GM12878 (cell line): ENCODE measurements around the gene ACSS1. TPM values are rescaled to one million over a fixed set of nuclear protein-coding genes. Genes with fewer than 3 reads are reported as not detected.

Experiments
- ATAC-seq: fragments of 200-7000 bp; cut with Tn5 transposase; 3 replicates; pipeline ENCODE4 v1.9.1; 2020; ENCODE audit warnings: mild to moderate bottlenecking, moderate library complexity
- BruUV-seq: library from RNA; stranded (reverse); fragments of 400-500 nt; replicated peaks from 2 replicates; lab custom pipeline; 2021; lab: Mats Ljungman, UMichigan
- CTCF ChIA-PET: fragments of 300-600 bp; sonication (Branson Sonifier 250); formaldehyde crosslinking; extraction: SDS; loops from one replicate; lab custom pipeline; 2021; ENCODE audit warnings: inconsistent platforms; lab: Yijun Ruan, JAX
- POLR2A ChIA-PET: fragments of 350-600 bp; formaldehyde crosslinking; extraction: SDS; loops from one replicate; lab custom pipeline; 2021; ENCODE audit warnings: inconsistent platforms; lab: Charles Lee
- RAD21 ChIA-PET: fragments of 300-600 bp; sonication (Branson Sonifier 250); formaldehyde crosslinking; loops from one replicate; lab custom pipeline; 2023; ENCODE audit warnings: antibody characterized with exemption; ENCODE audit not compliant: unreplicated experiment; lab: Charles Lee
- SMC1A ChIA-PET: fragments of 300-600 bp; sonication (Branson Sonifier 250); formaldehyde crosslinking; loops from one replicate; lab custom pipeline; 2023; ENCODE audit not compliant: unreplicated experiment, uncharacterized antibody; lab: Charles Lee
- DNase-seq: peaks from one replicate; pipeline ENCODE4 v3.0.0-alpha.2; 2011; ENCODE audit warnings: low read depth, low spot score
- FAIRE-seq: peaks from 3 replicates; lab custom pipeline; 2011; peaks lifted over from hg19 to GRCh38; lab: Jason Lieb, UNC
- H2AFZ ChIP-seq: 2 replicates; pipeline ENCODE4 v1.6.0; 2011; ENCODE audit warnings: low read depth, low read length, control low read depth; ENCODE audit not compliant: control insufficient read depth
- H3K27ac ChIP-seq: 2 replicates; pipeline ENCODE4 v1.5.1; 2011; ENCODE audit warnings: control low read depth; ENCODE audit not compliant: control insufficient read depth, insufficient read depth
- H3K27me3 ChIP-seq, 2 experiments: replicated peaks in 1 of 2; 2 replicates each; pipeline versions ENCODE4 v1.6.0 to v1.6.1; 2011; ENCODE audit warnings: low read length in 1 of 2; ENCODE audit not compliant: control insufficient read depth in 2 of 2, insufficient read depth in 2 of 2
- H3K36me3 ChIP-seq, 2 experiments: 2 replicates each; pipeline ENCODE4 v1.5.1; 2011; ENCODE audit warnings: low read length in 1 of 2; ENCODE audit not compliant: control insufficient read depth in 2 of 2, insufficient read depth in 2 of 2
- H3K4me1 ChIP-seq: 2 replicates; pipeline ENCODE4 v1.6.1; 2011; ENCODE audit warnings: mild to moderate bottlenecking, low read length, moderate library complexity, mixed read lengths; ENCODE audit not compliant: control insufficient read depth, insufficient read depth
- H3K4me2 ChIP-seq: 2 replicates; pipeline ENCODE4 v1.6.0; 2011; ENCODE audit warnings: control low read depth; ENCODE audit not compliant: control insufficient read depth, insufficient read depth
- H3K4me3 ChIP-seq: fragments of 200-600 bp; sonication (generic); 2 replicates; pipeline ENCODE4 v1.5.1; 2016
- H3K79me2 ChIP-seq: 2 replicates; pipeline ENCODE4 v1.6.0; 2011; ENCODE audit warnings: low read length; ENCODE audit not compliant: control insufficient read depth, insufficient read depth
- H3K9ac ChIP-seq: 2 replicates; pipeline ENCODE4 v1.8.0; 2011; ENCODE audit warnings: low read length, control low read depth, mixed read lengths; ENCODE audit not compliant: control insufficient read depth, insufficient read depth
- H3K9me3 ChIP-seq: replicated peaks from 3 replicates; pipeline ENCODE4 v1.5.1; 2011; ENCODE audit warnings: mild to moderate bottlenecking, low read length; ENCODE audit not compliant: control insufficient read depth, insufficient read depth
- H4K20me1 ChIP-seq: 2 replicates; pipeline ENCODE4 v1.6.0; 2011; ENCODE audit not compliant: control insufficient read depth, insufficient read depth
- BHLHE40 ChIP-seq, 2 experiments: fragments of 450-650 bp in 1 of 2; IDR thresholded peaks; 2 replicates each; pipeline ENCODE4 v1.6.1; 2011 to 2017; ENCODE audit warnings: low read depth in 2 of 2, borderline replicate concordance in 1 of 2, improper control_type of control experiment in 1 of 2, low read length in 1 of 2, mild to moderate bottlenecking in 1 of 2
- BMI1 ChIP-seq: fragments of 450-650 bp; IDR thresholded peaks from 2 replicates; pipeline ENCODE4 v1.6.1; 2016; ENCODE audit warnings: mild to moderate bottlenecking, moderate library complexity, borderline replicate concordance
- CBFB ChIP-seq: IDR thresholded peaks from 2 replicates; pipeline ENCODE4 v1.6.1; 2016; ENCODE audit warnings: antibody characterized with exemption, low read depth
- CHD1 ChIP-seq: IDR thresholded peaks from 2 replicates; pipeline ENCODE4 v1.6.1; 2012; ENCODE audit warnings: low read depth, low read length, improper control_type of control experiment
- CREM ChIP-seq: IDR thresholded peaks from 2 replicates; pipeline ENCODE4 v1.6.1; 2014; ENCODE audit warnings: antibody characterized with exemption, low read depth
- GABPA ChIP-seq: IDR thresholded peaks from 2 replicates; pipeline ENCODE4 v1.6.1; 2014; ENCODE audit warnings: antibody characterized with exemption, low read depth, mild to moderate bottlenecking, inconsistent platforms
- NFYB ChIP-seq: IDR thresholded peaks from 2 replicates; pipeline ENCODE4 v1.6.1; 2011; ENCODE audit warnings: low read depth, mild to moderate bottlenecking, low read length, improper control_type of control experiment, moderate library complexity; ENCODE audit not compliant: insufficient read depth
- NR2C2 ChIP-seq: IDR thresholded peaks from 2 replicates; pipeline ENCODE4 v1.6.1; 2011; ENCODE audit warnings: borderline replicate concordance, low read depth; ENCODE audit not compliant: control insufficient read depth, insufficient read length
- RUNX3 ChIP-seq: IDR thresholded peaks from 2 replicates; pipeline ENCODE4 v1.6.1; 2012; ENCODE audit warnings: low read length, inconsistent platforms
- SMAD1 ChIP-seq: fragments of 450-650 bp; IDR thresholded peaks from 2 replicates; pipeline ENCODE4 v1.6.1; 2018; ENCODE audit warnings: mild to moderate bottlenecking, low read depth; ENCODE audit not compliant: partially characterized antibody
- TARDBP ChIP-seq: IDR thresholded peaks from 2 replicates; pipeline ENCODE4 v1.6.1; 2016; ENCODE audit warnings: borderline replicate concordance
- TCF3 ChIP-seq: IDR thresholded peaks from 2 replicates; pipeline ENCODE4 v1.6.1; 2012; ENCODE audit warnings: low read depth, mild to moderate bottlenecking, low read length, borderline replicate concordance; ENCODE audit not compliant: insufficient read depth
- WGBS: methylation state at CpG from one replicate; pipeline ENCODE4 v1.1.6; 2016; ENCODE audit warnings: low lambda C conversion rate; ENCODE audit not compliant: insufficient replicate concordance, insufficient coverage; ENCODE audit errors: missing lambda C conversion rate; 5-methylcytosine and 5-hydroxymethylcytosine counted together
- in situ Hi-C: fragments of 300-500 bp; cut with MboI; formaldehyde crosslinking; loops from 9 replicates; pipeline ENCODE4 v1.14.3; 2018; ENCODE audit warnings: mixed read lengths
- intact Hi-C: fragments of 100-400 bp; cut with micrococcal nuclease; formaldehyde crosslinking; loops from one replicate; pipeline ENCODE4 v1.14.2; 2022; ENCODE audit not compliant: unreplicated experiment
- polyA plus RNA-seq, 11 experiments: library from polyadenylated mRNA; depleted of rRNA in 4 of 11; unstranded in 6 of 11; stranded (reverse) in 5 of 11; fragments of >200 nt; fragmentation: Nextera tagmentation in 4 of 11; fragmentation: Illumina TruSeq in 1 of 11; extraction: Ambion mirVana in 4 of 11; extraction: Trizol in 1 of 11; gene quantifications; 1 replicate in 1 of 11; 2 replicates in 10 of 11; pipeline versions ENCODE4 v1.2.1 to v1.2.3, GENCODE V29; 2011 to 2016; ENCODE audit warnings: inconsistent platforms in 2 of 11, missing spikeins in 2 of 11, low read depth in 1 of 11
- total RNA-seq, 4 experiments: library from RNA; depleted of rRNA in 3 of 4; stranded (reverse); fragments of >200 nt in 3 of 4; fragmentation: Illumina TruSeq in 1 of 4; extraction: Trizol in 1 of 4; gene quantifications; 2 replicates each; pipeline versions ENCODE4 v1.2.1 to v1.2.3, GENCODE V29; 2013 to 2021
- TF ChIP-seq, protein P1 (sequence below): fragments of 450-650 bp; IDR thresholded peaks from 2 replicates; pipeline ENCODE4 v1.6.1; 2017; ENCODE audit warnings: mild to moderate bottlenecking, moderate library complexity
- TF ChIP-seq, protein P2 (sequence below): fragments of 450-650 bp; IDR thresholded peaks from 2 replicates; pipeline ENCODE4 v1.6.1; 2016; ENCODE audit warnings: mild to moderate bottlenecking
- TF ChIP-seq, protein P3 (sequence below): fragments of 450-650 bp; formaldehyde crosslinking; IDR thresholded peaks from 2 replicates; pipeline ENCODE4 v1.4.0; 2020; ENCODE audit warnings: mild to moderate bottlenecking, moderate library complexity

Gene ACSS1
- total and polyA plus RNA-seq, 10 of the 15 experiments (the other 5 are each of a cell fraction or from before 2014, with no cell fraction given), result 1.3 to 44.9 (median 31.1) TPM

DNA sequence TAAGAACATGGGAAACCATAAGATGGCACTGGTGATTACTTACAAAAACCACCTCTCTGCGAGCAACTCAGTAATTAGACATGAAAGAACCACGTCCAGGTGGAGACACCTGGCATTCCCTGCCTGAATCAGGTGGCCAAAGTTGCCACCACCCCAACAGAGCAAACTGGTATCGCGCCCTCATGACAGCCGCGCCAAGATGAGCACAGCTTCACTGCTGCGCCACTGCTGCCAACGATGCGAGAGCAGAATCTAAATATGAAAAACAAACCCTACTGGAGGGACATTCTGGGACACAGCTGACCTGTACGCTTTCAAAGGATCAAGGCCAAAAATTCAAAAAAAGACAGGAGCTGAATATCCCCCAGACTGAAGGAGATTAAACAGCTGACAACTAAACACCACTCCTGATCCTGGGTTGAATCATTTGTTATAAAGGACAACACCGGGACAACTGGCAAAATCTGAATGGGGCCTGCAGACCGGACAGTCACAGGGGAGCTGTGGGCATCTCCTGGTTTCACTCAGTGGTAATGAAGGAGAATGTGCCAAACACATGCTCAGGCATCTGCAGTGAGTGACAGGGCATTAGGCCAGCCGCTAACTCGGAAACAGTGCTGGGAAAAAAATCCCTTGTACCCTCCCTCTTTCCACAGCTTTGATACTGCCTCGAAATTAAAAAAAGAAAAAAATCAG is 91.5 kb downstream of the ACSS1 start:
- H3K27me3 ChIP-seq, result no peaks in the 10 kb centered on the region
- RAD21 ChIA-PET, result no interaction called here
- no peak overlapping the region for H3K4me3 ChIP-seq
- no peaks in the 10 kb centered on the region for H3K79me2 ChIP-seq
- no peak overlapping the region for H3K4me2 ChIP-seq
- CTCF ChIA-PET, result no interaction called here
- no TSS peak for BruUV-seq
- H2AFZ ChIP-seq, result no peak overlapping the region
- no peak overlapping the region for H3K27ac ChIP-seq
- in situ Hi-C loops, result no loop called here
- SMC1A ChIA-PET, result no interaction called here
- 88% methylated on average over 15 of the region's 15 CpGs for WGBS
- no peaks in the 10 kb centered on the region for H3K4me1 ChIP-seq
- DNase-seq (no peak), FAIRE-seq (no peak), ATAC-seq (no peak)
- POLR2A ChIA-PET, result interaction anchor here (0.7 kb wide), 1 partner anchor 12 kb away, joined by 5 read pairs; no protein-coding TSS in a partner anchor
- no peak overlapping the region for H3K9ac ChIP-seq
- peaks cover 20 to 23% of the 10 kb centered on the region in 2 experiments; a peak in 3 of 4 replicates for H3K36me3 ChIP-seq
- intact Hi-C loops, result no loop called here
- H4K20me1 ChIP-seq, result no peaks in the 10 kb centered on the region
- H3K9me3 ChIP-seq, result no peaks in the 10 kb centered on the region
- TF ChIP-seq, protein P1, sequence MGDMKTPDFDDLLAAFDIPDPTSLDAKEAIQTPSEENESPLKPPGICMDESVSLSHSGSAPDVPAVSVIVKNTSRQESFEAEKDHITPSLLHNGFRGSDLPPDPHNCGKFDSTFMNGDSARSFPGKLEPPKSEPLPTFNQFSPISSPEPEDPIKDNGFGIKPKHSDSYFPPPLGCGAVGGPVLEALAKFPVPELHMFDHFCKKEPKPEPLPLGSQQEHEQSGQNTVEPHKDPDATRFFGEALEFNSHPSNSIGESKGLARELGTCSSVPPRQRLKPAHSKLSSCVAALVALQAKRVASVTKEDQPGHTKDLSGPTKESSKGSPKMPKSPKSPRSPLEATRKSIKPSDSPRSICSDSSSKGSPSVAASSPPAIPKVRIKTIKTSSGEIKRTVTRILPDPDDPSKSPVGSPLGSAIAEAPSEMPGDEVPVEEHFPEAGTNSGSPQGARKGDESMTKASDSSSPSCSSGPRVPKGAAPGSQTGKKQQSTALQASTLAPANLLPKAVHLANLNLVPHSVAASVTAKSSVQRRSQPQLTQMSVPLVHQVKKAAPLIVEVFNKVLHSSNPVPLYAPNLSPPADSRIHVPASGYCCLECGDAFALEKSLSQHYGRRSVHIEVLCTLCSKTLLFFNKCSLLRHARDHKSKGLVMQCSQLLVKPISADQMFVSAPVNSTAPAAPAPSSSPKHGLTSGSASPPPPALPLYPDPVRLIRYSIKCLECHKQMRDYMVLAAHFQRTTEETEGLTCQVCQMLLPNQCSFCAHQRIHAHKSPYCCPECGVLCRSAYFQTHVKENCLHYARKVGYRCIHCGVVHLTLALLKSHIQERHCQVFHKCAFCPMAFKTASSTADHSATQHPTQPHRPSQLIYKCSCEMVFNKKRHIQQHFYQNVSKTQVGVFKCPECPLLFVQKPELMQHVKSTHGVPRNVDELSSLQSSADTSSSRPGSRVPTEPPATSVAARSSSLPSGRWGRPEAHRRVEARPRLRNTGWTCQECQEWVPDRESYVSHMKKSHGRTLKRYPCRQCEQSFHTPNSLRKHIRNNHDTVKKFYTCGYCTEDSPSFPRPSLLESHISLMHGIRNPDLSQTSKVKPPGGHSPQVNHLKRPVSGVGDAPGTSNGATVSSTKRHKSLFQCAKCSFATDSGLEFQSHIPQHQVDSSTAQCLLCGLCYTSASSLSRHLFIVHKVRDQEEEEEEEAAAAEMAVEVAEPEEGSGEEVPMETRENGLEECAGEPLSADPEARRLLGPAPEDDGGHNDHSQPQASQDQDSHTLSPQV, result no peak
- TF ChIP-seq RUNX3 (no peak), CBFB (no peak), CHD1 (no peak), TCF3 (no peak), NR2C2 (no peak), BMI1 (no peak), SMAD1 (no peak), BHLHE40 (IDR thresholded peaks at IDR 0.05; ENCODE audit: borderline replicate concordance in 1 of 2, low read depth in 2 of 2, low read length in 1 of 2) (no peak), GABPA (no peak), NFYB (no peak), CREM (no peak), TARDBP (no peak)
- TF ChIP-seq, protein P2, sequence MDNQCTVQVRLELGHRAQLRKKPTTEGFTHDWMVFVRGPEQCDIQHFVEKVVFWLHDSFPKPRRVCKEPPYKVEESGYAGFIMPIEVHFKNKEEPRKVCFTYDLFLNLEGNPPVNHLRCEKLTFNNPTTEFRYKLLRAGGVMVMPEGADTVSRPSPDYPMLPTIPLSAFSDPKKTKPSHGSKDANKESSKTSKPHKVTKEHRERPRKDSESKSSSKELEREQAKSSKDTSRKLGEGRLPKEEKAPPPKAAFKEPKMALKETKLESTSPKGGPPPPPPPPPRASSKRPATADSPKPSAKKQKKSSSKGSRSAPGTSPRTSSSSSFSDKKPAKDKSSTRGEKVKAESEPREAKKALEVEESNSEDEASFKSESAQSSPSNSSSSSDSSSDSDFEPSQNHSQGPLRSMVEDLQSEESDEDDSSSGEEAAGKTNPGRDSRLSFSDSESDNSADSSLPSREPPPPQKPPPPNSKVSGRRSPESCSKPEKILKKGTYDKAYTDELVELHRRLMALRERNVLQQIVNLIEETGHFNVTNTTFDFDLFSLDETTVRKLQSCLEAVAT, result no peak
- TF ChIP-seq, protein P3, sequence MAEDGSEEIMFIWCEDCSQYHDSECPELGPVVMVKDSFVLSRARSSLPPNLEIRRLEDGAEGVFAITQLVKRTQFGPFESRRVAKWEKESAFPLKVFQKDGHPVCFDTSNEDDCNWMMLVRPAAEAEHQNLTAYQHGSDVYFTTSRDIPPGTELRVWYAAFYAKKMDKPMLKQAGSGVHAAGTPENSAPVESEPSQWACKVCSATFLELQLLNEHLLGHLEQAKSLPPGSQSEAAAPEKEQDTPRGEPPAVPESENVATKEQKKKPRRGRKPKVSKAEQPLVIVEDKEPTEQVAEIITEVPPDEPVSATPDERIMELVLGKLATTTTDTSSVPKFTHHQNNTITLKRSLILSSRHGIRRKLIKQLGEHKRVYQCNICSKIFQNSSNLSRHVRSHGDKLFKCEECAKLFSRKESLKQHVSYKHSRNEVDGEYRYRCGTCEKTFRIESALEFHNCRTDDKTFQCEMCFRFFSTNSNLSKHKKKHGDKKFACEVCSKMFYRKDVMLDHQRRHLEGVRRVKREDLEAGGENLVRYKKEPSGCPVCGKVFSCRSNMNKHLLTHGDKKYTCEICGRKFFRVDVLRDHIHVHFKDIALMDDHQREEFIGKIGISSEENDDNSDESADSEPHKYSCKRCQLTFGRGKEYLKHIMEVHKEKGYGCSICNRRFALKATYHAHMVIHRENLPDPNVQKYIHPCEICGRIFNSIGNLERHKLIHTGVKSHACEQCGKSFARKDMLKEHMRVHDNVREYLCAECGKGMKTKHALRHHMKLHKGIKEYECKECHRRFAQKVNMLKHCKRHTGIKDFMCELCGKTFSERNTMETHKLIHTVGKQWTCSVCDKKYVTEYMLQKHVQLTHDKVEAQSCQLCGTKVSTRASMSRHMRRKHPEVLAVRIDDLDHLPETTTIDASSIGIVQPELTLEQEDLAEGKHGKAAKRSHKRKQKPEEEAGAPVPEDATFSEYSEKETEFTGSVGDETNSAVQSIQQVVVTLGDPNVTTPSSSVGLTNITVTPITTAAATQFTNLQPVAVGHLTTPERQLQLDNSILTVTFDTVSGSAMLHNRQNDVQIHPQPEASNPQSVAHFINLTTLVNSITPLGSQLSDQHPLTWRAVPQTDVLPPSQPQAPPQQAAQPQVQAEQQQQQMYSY, result no peak
